HG03139 (cell line): ENCODE measurements around the gene NCL.

Source experiments
- ATAC-seq: cut with Tn5 transposase; IDR thresholded peaks from one replicate; pipeline ENCODE4 v1.9.1; 2021; ENCODE audit not compliant: unreplicated experiment

Gene NCL, protein sequence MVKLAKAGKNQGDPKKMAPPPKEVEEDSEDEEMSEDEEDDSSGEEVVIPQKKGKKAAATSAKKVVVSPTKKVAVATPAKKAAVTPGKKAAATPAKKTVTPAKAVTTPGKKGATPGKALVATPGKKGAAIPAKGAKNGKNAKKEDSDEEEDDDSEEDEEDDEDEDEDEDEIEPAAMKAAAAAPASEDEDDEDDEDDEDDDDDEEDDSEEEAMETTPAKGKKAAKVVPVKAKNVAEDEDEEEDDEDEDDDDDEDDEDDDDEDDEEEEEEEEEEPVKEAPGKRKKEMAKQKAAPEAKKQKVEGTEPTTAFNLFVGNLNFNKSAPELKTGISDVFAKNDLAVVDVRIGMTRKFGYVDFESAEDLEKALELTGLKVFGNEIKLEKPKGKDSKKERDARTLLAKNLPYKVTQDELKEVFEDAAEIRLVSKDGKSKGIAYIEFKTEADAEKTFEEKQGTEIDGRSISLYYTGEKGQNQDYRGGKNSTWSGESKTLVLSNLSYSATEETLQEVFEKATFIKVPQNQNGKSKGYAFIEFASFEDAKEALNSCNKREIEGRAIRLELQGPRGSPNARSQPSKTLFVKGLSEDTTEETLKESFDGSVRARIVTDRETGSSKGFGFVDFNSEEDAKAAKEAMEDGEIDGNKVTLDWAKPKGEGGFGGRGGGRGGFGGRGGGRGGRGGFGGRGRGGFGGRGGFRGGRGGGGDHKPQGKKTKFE

GRCh38 chr2:231463698-231464575 is at the start of gene NCL:
TSS of gene NCL (minus strand) at chr2:231464484. CDS start at chr2:231464353, 131 bp downstream.
- ATAC-seq: peak; percentile 90

DNA sequence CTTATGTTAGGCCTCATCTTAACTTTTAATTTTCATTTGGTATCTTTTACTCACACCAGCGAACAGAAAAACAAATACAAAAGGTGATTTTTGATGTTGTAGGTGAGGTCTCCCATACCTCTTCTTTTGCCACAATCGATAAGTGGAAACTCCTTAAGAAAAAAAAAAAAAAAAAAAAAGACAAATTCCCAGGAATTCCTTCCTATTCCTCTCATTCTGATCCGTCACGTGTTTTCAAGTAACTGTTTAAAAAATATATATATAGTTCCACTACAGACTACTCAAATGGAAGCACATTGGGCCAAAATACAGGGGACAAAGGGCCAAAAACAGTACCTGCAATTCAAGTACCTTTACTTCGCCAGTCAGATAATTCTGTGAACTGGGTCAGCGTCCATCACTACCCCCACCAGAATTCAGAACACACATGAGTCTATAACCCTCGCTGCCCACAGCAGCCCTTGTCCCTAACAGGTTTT is 49.5 kb upstream of the NCL start:
- no peak for ATAC-seq

- ATAC-seq: no peak
Measured at GRCh38 chr2:231512222-231512621, 47.9 kb upstream of the NCL start.

GRCh38 chr2:231503766-231504165 is 39.5 kb upstream of the NCL start:
- no peak for ATAC-seq

DNA sequence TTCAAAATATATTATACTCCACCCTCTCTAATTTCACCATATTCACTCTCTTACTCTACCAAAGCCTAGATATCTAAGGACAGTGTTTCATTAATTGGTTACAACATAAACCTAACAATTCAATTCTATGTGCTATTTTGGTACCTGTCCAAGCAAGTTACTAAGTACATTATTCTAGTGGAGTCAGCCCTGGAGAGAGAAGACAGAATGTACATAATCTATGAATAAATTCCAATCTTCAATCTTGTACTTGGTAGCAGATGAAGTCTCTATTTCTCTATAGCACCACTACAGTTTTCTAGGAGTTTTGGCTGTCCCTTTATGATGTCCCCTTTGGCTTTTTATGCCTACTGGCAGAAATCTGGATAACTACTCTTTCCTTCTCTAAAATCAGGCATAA is 38.3 kb upstream of the NCL start:
- no peak for ATAC-seq

DNA sequence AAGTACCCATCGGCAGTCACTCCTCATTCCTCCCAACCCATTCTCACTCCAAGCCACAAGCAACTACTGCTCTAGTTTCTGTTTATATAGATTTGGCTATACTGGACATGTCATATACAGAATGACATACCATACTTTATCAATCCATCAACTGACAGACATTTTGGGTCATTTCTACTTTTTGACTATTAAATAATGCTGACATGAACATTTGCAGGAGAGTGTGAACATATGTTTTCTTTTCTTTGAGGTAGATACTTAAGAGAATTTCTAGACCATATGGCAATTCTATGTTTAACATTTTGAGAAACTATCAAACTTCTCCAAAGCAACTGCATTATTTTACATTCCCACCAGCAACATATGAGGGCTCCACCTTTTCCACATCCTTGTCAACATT is 33.4 kb upstream of the NCL start:
- no peak for ATAC-seq

GRCh38 chr2:231494669-231495068 is 30.4 kb upstream of the NCL start:
- ATAC-seq: no peak

GRCh38 chr2:231490801-231491200 is 26.5 kb upstream of the NCL start:
- ATAC-seq: no peak

DNA sequence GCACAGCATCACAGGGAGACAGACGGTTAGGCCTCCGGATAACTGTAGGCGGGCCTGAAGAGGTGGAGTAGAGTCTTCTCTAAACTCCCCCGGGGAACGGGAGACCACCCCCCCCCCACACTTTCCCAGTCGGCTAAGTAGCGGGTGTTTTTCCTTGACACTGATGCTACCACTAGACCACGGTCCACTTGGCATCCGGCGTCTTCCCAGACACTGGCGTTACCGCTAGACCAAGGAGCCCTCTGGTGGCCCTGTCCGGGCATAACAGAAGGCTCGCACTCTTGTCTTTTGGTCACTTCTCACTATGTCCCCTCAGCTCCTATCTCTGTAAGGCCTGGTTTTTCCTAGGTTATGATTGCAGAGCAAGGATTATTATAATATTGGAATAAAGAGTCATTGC is 25.7 kb upstream of the NCL start:
- ATAC-seq: no peak

GRCh38 chr2:231488331-231488730 is 24.0 kb upstream of the NCL start:
- no peak for ATAC-seq

- ATAC-seq: no peak
Measured at GRCh38 chr2:231486851-231487596, 22.7 kb upstream of the NCL start.

DNA sequence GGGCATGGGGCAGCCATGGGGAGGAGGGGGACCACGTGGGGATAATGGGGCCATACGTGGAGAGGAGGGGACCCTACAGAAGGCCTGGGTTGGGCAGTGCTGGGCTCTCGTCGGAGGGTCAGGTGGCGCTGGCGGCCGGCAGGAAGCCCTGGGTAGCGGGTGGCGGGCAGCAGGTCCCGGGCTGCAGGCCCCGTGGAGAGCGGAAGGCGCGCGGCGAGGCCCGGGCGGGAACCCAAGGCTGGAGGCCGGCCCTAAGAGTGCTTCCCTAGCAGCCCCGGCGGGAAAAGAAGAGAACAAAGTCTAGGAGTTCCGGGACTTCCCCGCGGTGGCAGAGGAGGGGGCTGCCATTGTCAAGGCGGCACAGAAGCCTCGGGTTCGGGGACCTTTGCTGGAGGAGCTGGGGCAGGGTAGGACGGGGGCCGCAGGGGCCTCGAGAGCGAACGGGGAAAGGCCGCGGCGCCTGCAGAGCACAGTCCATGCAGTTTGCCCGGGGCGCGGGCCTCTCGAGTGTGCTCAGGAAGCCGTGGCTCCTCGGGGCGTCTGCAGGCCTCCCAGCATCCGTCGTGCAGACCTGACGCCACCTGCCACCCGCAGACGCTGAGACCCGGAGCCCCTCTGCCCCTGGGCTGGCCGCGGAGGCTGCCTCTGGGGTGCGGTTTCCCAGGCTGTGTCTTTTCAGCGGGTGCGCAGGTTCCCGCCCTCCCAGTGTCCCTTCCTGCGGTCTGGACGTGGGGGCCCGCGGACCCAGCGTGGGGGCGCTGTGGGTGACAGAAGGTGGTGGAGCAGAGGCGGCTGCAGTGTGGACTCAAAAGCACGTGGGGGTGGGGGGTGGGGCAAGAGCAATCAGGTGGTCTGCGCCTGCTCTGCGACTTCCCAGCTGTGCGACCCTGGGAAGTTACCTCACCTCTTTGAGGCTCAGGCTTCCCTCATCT is 19.4 kb upstream of the NCL start:
- ATAC-seq: no peak

DNA sequence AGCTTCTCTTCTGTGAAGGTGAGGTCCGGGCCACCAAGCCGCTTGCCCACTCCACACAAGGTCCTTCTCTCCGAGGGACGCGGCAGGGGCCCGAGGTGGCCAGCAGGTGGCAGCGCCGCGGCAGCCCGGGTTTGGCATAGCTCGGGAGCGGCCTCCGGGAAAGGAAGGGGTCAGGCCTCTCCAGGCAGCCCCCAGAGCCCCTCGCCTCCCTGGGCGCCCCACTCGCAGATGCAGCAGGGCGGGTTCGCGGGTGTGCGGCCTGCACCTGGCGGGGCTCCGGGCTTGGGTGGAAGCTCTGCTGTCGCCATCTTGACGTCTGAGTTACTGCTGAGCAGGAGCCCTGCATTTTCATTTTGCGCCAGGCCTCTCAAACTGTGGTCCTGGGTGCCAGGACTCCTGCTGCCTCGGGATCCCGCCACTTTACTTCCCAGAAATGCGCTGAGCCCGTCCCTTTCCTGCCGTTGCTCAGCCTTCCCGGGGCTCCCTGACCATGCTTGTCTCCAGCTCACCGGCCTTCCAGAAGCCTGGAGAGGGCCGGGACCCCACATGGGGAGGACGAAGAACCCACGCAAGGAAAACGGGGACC is 18.6 kb upstream of the NCL start:
- peak; percentile 72 for ATAC-seq

- ATAC-seq: no peak
Measured at GRCh38 chr2:231480781-231481180, 16.5 kb upstream of the NCL start.

GRCh38 chr2:231479455-231479854 is 15.2 kb upstream of the NCL start:
- ATAC-seq: no peak

DNA sequence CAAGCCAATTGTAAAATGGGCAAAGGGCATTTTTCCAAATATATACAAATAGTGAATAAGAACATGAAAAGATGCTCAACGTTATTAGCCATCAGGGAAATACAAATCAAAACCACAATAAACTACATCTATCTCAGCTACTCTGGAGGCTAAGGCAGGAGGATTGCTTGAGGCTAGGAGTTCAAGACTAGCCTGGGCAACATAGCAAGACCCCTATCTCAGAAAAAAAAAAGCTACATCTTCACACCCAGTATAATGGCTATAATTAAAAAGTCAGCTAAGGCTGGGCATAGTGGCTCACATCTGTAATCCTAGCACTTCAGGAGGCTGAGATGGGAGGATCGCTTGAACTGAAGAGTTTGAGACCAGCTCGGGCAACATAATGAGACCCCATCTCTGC is 12.6 kb upstream of the NCL start:
- ATAC-seq: no peak

GRCh38 chr2:231475965-231476364 is 11.7 kb upstream of the NCL start:
- ATAC-seq: no peak

GRCh38 chr2:231472816-231473215 is 8.5 kb upstream of the NCL start:
- no peak for ATAC-seq

DNA sequence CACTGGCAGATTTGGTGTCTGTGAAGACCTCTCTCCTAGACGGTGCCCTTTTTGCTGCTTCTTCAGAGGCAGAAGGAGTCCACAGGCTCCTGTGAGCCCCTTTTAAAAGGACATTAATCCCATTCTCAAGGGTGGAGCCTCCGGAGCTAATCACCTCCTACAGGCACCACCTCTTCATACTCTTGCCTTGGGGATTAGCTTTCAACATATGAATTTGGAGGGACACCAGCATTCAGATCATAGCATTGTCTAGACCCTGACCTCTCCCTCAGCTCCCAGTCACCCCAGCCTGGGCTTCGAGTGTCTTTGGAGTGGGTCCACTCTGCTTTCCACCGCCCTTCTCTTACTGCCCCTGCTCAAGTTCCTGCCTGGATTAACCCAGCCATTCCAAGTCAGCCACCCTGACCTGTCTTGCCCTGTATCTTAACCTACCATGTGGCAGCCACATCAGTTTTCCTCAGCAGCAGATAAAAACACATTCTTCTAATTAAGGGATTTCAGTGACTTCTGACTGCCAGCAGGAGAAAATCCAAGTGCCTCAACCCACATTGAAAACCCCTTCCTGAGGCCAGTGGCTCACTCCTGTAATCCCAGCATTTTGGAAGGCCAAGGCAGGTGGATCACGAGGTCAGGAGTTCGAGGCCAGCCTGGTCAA is 6.1 kb upstream of the NCL start:
- ATAC-seq: no peak
